HepG2 (cell line): Measurements from ENCODE around the gene TMEM229B. TPM values are rescaled to one million over a fixed set of nuclear protein-coding genes. Genes with fewer than 3 reads are reported as not detected.

ENCODE experiments used
- BORCS8-MEF2B ChIP-seq: sonication (generic); formaldehyde crosslinking; IDR thresholded peaks from 2 replicates; pipeline ENCODE4 v1.8.0; 2022; ENCODE audit warnings: mild to moderate bottlenecking, missing genetic modification reagents
- EP300 ChIP-seq, 3 experiments: sonication (generic) in 1 of 3; formaldehyde crosslinking in 1 of 3; IDR thresholded peaks; 2 replicates each; pipeline versions ENCODE4 v1.5.1 to v1.6.1; 2011 to 2020; ENCODE audit warnings: low read depth in 2 of 3, low read length in 2 of 3, borderline replicate concordance in 1 of 3, improper control_type of control experiment in 1 of 3, mild to moderate bottlenecking in 1 of 3, missing genetic modification reagents in 1 of 3, moderate library complexity in 1 of 3
- FOSL1 ChIP-seq: sonication (generic); formaldehyde crosslinking; IDR thresholded peaks from 2 replicates; pipeline ENCODE4 v1.9.0; 2021; ENCODE audit warnings: missing genetic modification reagents, borderline replicate concordance
- HDAC1 ChIP-seq: sonication (generic); formaldehyde crosslinking; IDR thresholded peaks from 2 replicates; pipeline ENCODE4 v1.5.1; 2020; ENCODE audit warnings: mild to moderate bottlenecking, missing genetic modification reagents
- HNF1B ChIP-seq: sonication (generic); formaldehyde crosslinking; IDR thresholded peaks from 2 replicates; pipeline ENCODE4 v1.5.1; 2020; ENCODE audit warnings: mild to moderate bottlenecking, moderate library complexity, missing genetic modification reagents
- HNF4G ChIP-seq, 2 experiments: sonication (generic) in 1 of 2; formaldehyde crosslinking in 1 of 2; IDR thresholded peaks; 2 replicates each; pipeline versions ENCODE4 v1.4.0 to v1.6.1; 2011 to 2020; ENCODE audit warnings: borderline replicate concordance in 2 of 2, low read depth in 2 of 2, mild to moderate bottlenecking in 2 of 2, low read length in 1 of 2, missing genetic modification reagents in 1 of 2, moderate library complexity in 1 of 2
- MED1 ChIP-seq: sonication (generic); formaldehyde crosslinking; IDR thresholded peaks from 2 replicates; pipeline ENCODE4 v1.4.0; 2020; ENCODE audit warnings: missing genetic modification reagents
- MYPOP ChIP-seq: sonication (generic); formaldehyde crosslinking; IDR thresholded peaks from 2 replicates; pipeline ENCODE4 v1.8.1; 2023; ENCODE audit warnings: mild to moderate bottlenecking, moderate library complexity, missing genetic modification reagents
- NCOR1 ChIP-seq: fragments of 200-600 bp; sonication (generic); IDR thresholded peaks from 2 replicates; pipeline ENCODE4 v1.7.0; 2017; ENCODE audit warnings: antibody characterized with exemption, low read length, borderline replicate concordance
- REL ChIP-seq: sonication (generic); formaldehyde crosslinking; conservative IDR thresholded peaks from 2 replicates; pipeline ENCODE4 v1.8.0; 2022; ENCODE audit warnings: mild to moderate bottlenecking, missing genetic modification reagents, moderate library complexity
- YEATS2 ChIP-seq: sonication (generic); formaldehyde crosslinking; IDR thresholded peaks from 2 replicates; pipeline ENCODE4 v1.4.0; 2020; ENCODE audit warnings: missing genetic modification reagents, borderline replicate concordance
- ZFP1 ChIP-seq: IDR thresholded peaks from 2 replicates; pipeline ENCODE4 v1.6.1; 2016
- ZMYM3 ChIP-seq: sonication (generic); formaldehyde crosslinking; IDR thresholded peaks from 2 replicates; pipeline ENCODE4 v1.5.1; 2020; ENCODE audit warnings: mild to moderate bottlenecking, missing genetic modification reagents
- ZNF501 ChIP-seq: sonication (generic); formaldehyde crosslinking; IDR thresholded peaks from 2 replicates; pipeline ENCODE4 v1.5.1; 2020; ENCODE audit warnings: mild to moderate bottlenecking, moderate library complexity, missing genetic modification reagents
- ZNF7 ChIP-seq: IDR thresholded peaks from 2 replicates; pipeline ENCODE4 v1.6.1; 2016; ENCODE audit warnings: missing biosample characterization, missing genetic modification reagents
- ZSCAN12 ChIP-seq: sonication (generic); formaldehyde crosslinking; IDR thresholded peaks from 2 replicates; pipeline ENCODE4 v1.9.0; 2021; ENCODE audit warnings: mild to moderate bottlenecking, missing genetic modification reagents
- ZSCAN31 ChIP-seq: sonication (generic); formaldehyde crosslinking; IDR thresholded peaks from 2 replicates; pipeline ENCODE4 v1.5.0; 2020; ENCODE audit warnings: low read depth, mild to moderate bottlenecking, missing genetic modification reagents
- polyA plus RNA-seq, 8 experiments: library from polyadenylated mRNA; depleted of rRNA in 3 of 8; stranded (reverse) in 7 of 8; unstranded in 1 of 8; fragments of >200 nt; fragmentation: Illumina TruSeq in 4 of 8; extraction: Trizol in 4 of 8; gene quantifications; 2 replicates each; pipeline versions ENCODE4 v1.2.1 to v1.2.3, GENCODE V29; 2011 to 2016; ENCODE audit warnings: low read depth in 4 of 8, missing spikeins in 1 of 8, mixed read lengths in 1 of 8; ENCODE audit not compliant: insufficient read depth in 1 of 8
- total RNA-seq, 5 experiments: library from RNA; depleted of rRNA; stranded (reverse); fragments of >200 nt; fragmentation: Illumina TruSeq; extraction: Trizol; gene quantifications; 2 replicates each; pipeline ENCODE4 v1.2.3, GENCODE V29; 2016; ENCODE audit warnings: low read depth in 1 of 5
- TF ChIP-seq, protein P1 (sequence below): sonication (generic); formaldehyde crosslinking; IDR thresholded peaks from 2 replicates; pipeline ENCODE4 v1.5.1; 2020; ENCODE audit warnings: mild to moderate bottlenecking, missing genetic modification reagents, moderate library complexity
- TF ChIP-seq, protein P2 (sequence below): IDR thresholded peaks from 2 replicates; pipeline ENCODE4 v1.6.1; 2016; ENCODE audit warnings: missing genetic modification reagents, missing compliant biosample characterization

The TMEM229B gene
- total and polyA plus RNA-seq, 2 of the 13 experiments (the other 11 are each of a cell fraction or from before 2014, with no cell fraction given), result 0.69 to 1.1 TPM

- TF ChIP-seq, protein P1, sequence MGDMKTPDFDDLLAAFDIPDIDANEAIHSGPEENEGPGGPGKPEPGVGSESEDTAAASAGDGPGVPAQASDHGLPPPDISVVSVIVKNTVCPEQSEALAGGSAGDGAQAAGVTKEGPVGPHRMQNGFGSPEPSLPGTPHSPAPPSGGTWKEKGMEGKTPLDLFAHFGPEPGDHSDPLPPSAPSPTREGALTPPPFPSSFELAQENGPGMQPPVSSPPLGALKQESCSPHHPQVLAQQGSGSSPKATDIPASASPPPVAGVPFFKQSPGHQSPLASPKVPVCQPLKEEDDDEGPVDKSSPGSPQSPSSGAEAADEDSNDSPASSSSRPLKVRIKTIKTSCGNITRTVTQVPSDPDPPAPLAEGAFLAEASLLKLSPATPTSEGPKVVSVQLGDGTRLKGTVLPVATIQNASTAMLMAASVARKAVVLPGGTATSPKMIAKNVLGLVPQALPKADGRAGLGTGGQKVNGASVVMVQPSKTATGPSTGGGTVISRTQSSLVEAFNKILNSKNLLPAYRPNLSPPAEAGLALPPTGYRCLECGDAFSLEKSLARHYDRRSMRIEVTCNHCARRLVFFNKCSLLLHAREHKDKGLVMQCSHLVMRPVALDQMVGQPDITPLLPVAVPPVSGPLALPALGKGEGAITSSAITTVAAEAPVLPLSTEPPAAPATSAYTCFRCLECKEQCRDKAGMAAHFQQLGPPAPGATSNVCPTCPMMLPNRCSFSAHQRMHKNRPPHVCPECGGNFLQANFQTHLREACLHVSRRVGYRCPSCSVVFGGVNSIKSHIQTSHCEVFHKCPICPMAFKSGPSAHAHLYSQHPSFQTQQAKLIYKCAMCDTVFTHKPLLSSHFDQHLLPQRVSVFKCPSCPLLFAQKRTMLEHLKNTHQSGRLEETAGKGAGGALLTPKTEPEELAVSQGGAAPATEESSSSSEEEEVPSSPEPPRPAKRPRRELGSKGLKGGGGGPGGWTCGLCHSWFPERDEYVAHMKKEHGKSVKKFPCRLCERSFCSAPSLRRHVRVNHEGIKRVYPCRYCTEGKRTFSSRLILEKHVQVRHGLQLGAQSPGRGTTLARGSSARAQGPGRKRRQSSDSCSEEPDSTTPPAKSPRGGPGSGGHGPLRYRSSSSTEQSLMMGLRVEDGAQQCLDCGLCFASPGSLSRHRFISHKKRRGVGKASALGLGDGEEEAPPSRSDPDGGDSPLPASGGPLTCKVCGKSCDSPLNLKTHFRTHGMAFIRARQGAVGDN (CRISPR knock-in tag), result peak; percentile 49
- peak; percentile 66; the same call in 1 of the 2 replicates for TF ChIP-seq HNF1B (CRISPR knock-in tag)
- TF ChIP-seq, protein P2, sequence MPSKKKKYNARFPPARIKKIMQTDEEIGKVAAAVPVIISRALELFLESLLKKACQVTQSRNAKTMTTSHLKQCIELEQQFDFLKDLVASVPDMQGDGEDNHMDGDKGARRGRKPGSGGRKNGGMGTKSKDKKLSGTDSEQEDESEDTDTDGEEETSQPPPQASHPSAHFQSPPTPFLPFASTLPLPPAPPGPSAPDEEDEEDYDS, result 0 out of 2 replicates have a peak, but pooled peaks have one; percentile 33
- TF ChIP-seq ZMYM3 (CRISPR knock-in tag), result peak; percentile 83; the same call in 1 of the 2 replicates
- no peak for TF ChIP-seq ZSCAN12 (CRISPR knock-in tag)
- TF ChIP-seq EP300 (IDR thresholded peaks at IDR 0.05; ENCODE audit: low read depth in 2 of 2, low read length in 2 of 2), result peak in 1 of 2 experiments; percentile 19; a peak in 1 of 4 replicates
- TF ChIP-seq EP300 (CRISPR knock-in tag; IDR thresholded peaks at IDR 0.05; ENCODE audit: borderline replicate concordance), result no peak
- no peak for TF ChIP-seq MYPOP (CRISPR knock-in tag)
- peak; percentile 29; the same call in 1 of the 2 replicates for TF ChIP-seq MED1 (CRISPR knock-in tag)
- TF ChIP-seq ZNF7, result 0 out of 2 replicates have a peak, but pooled peaks have one; percentile 3
- TF ChIP-seq BORCS8-MEF2B (CRISPR knock-in tag), result no peak
- TF ChIP-seq FOSL1 (CRISPR knock-in tag), result 0 out of 2 replicates have a peak, but pooled peaks have one; percentile 21
- no peak for TF ChIP-seq REL (CRISPR knock-in tag)
- 0 out of 2 replicates have a peak, but pooled peaks have one; percentile 30 for TF ChIP-seq NCOR1
- peak; percentile 21; the same call in 1 of the 2 replicates for TF ChIP-seq HDAC1
- peak; percentile 53; the same call in 1 of the 2 replicates for TF ChIP-seq HNF4G (IDR thresholded peaks at IDR 0.05; ENCODE audit: borderline replicate concordance, low read depth, low read length)
- no peak for TF ChIP-seq HNF4G (CRISPR knock-in tag; IDR thresholded peaks at IDR 0.05; ENCODE audit: borderline replicate concordance, low read depth)
- TF ChIP-seq ZSCAN31, result 0 out of 2 replicates have a peak, but pooled peaks have one; percentile 36
- TF ChIP-seq ZNF501 (CRISPR knock-in tag), result peak; percentile 51; the same call in 1 of the 2 replicates
- 0 out of 2 replicates have a peak, but pooled peaks have one; percentile 37 for TF ChIP-seq ZFP1 (CRISPR knock-in tag)
- TF ChIP-seq YEATS2, result peak; percentile 33; the same call in 1 of the 2 replicates
These were observed 60.0 kb downstream of the TMEM229B start (continued) for GRCh38 chr14:67428501-67429031.
